GM18498 (cell line): ENCODE results near the gene SLC7A5.
"Not testable (repeated sequence)": the region's sequence is repeated elsewhere in the genome, so short reads cannot be mapped to it uniquely, and the experiment has no call there.

ENCODE experiments used
- ATAC-seq: cut with Tn5 transposase; IDR thresholded peaks from one replicate; pipeline ENCODE4 v1.9.1; 2021; ENCODE audit warnings: mild to moderate bottlenecking, moderate library complexity; ENCODE audit not compliant: unreplicated experiment

The SLC7A5 gene

GRCh38 chr16:87861300-87862099 lies 7.8 kb downstream of the SLC7A5 start:
- ATAC-seq, result not testable (repeated sequence)

- ATAC-seq, result no peak
These were observed 8.6 kb downstream of the SLC7A5 start for GRCh38 chr16:87860553-87861299.

- ATAC-seq, result not testable (repeated sequence)
These were observed 10.9 kb downstream of the SLC7A5 start for GRCh38 chr16:87858151-87858993.

- no peak for ATAC-seq
These were observed 12.5 kb downstream of the SLC7A5 start for GRCh38 chr16:87856791-87857228.

- ATAC-seq, result no peak
These were observed 13.2 kb downstream of the SLC7A5 start for GRCh38 chr16:87855852-87856715.

GRCh38 chr16:87854907-87855683 lies 14.2 kb downstream of the SLC7A5 start:
- ATAC-seq, result no peak

GRCh38 chr16:87854053-87854906 lies 15.0 kb downstream of the SLC7A5 start:
- no peak for ATAC-seq

- ATAC-seq, result peak; percentile 68
These were observed 15.8 kb downstream of the SLC7A5 start for GRCh38 chr16:87853411-87854052.

GRCh38 chr16:87851601-87852000 lies 17.7 kb downstream of the SLC7A5 start:
- ATAC-seq, result no peak

- no peak for ATAC-seq
These were observed 18.1 kb downstream of the SLC7A5 start for GRCh38 chr16:87851141-87851587.

- ATAC-seq, result no peak
These were observed 19.0 kb downstream of the SLC7A5 start for GRCh38 chr16:87850009-87851006.

GRCh38 chr16:87849419-87850008 lies 19.8 kb downstream of the SLC7A5 start:
- ATAC-seq, result no peak

- no peak for ATAC-seq
These were observed 20.5 kb downstream of the SLC7A5 start for GRCh38 chr16:87848676-87849345.

GRCh38 chr16:87847785-87848675 lies 21.3 kb downstream of the SLC7A5 start:
- no peak for ATAC-seq

GRCh38 chr16:87847467-87847784 lies 21.9 kb downstream of the SLC7A5 start:
- no peak for ATAC-seq
